ENCODE data around the gene NEB. TPM values are rescaled to one million over a fixed set of nuclear protein-coding genes. Genes with fewer than 3 reads are reported as not detected.

NEB gene, protein sequence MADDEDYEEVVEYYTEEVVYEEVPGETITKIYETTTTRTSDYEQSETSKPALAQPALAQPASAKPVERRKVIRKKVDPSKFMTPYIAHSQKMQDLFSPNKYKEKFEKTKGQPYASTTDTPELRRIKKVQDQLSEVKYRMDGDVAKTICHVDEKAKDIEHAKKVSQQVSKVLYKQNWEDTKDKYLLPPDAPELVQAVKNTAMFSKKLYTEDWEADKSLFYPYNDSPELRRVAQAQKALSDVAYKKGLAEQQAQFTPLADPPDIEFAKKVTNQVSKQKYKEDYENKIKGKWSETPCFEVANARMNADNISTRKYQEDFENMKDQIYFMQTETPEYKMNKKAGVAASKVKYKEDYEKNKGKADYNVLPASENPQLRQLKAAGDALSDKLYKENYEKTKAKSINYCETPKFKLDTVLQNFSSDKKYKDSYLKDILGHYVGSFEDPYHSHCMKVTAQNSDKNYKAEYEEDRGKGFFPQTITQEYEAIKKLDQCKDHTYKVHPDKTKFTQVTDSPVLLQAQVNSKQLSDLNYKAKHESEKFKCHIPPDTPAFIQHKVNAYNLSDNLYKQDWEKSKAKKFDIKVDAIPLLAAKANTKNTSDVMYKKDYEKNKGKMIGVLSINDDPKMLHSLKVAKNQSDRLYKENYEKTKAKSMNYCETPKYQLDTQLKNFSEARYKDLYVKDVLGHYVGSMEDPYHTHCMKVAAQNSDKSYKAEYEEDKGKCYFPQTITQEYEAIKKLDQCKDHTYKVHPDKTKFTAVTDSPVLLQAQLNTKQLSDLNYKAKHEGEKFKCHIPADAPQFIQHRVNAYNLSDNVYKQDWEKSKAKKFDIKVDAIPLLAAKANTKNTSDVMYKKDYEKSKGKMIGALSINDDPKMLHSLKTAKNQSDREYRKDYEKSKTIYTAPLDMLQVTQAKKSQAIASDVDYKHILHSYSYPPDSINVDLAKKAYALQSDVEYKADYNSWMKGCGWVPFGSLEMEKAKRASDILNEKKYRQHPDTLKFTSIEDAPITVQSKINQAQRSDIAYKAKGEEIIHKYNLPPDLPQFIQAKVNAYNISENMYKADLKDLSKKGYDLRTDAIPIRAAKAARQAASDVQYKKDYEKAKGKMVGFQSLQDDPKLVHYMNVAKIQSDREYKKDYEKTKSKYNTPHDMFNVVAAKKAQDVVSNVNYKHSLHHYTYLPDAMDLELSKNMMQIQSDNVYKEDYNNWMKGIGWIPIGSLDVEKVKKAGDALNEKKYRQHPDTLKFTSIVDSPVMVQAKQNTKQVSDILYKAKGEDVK (N-terminal part only)
- 1 to 10 TPM; 1.1 to 1.2 TPM for total RNA-seq

DNA sequence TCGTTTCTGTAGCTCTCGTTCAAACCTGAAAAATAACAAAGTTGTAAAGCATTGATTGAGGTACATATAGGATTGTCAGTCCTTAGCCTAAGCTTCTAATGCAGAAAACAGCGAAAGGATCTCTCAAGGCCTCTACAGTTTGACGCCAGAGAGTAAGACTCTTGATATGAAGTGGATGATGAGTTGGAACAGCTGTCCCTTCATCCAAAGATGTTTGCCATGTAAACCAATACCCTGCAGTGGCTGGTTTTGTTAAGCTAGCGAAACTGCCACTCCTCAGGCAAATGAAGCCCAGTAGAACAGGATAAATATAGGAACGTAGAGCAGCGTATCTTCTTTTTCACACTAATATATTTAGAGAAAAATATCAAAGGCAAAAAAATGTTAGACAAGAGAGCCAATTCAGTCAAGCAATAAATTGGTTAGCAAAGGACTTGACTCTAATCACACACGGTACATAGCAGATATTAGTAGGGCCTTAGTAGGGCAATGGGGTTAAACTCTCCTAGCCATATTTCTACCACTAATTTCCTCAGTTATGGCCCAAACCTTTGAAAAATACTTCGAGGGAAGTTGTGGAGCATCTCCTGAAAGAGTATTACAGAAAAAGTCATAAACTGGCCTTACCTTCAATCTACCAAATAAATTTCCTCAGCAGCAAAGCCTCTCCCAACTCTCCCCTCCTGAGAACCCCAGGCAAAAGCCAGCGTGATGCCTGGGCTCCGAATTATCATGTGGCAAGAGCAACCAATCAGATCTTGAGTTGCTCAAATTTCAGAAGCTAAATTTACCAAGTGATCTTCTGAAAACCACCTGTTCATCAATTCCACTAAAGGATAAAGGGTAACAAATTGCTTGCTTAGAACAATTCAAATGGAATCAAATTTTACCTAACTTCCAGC, at the start of gene NEB:
TSS of gene NEB (minus strand) at position 706 of the 902 bp plus-strand sequence. CDS start 1,320 bp downstream, outside the sequence.
- no peak within 1 kb of the TSS for H3K27ac Mint-ChIP-seq
- H3K4me1 Mint-ChIP-seq (ENCODE audit: low read depth), result peaks cover 5% of the 10 kb centered on the region
- H3K4me3 Mint-ChIP-seq, result no peak within 1 kb of the TSS
- no peak for DNase-seq
- H3K36me3 Mint-ChIP-seq (ENCODE audit: insufficient read depth in 2 of 2), result peaks cover 0 to 1% of the 10 kb centered on the region in 2 donors
- no peaks in the 10 kb centered on the region for H3K27me3 Mint-ChIP-seq (ENCODE audit: low read depth)
- ATAC-seq (replicated peaks in 1 of 2), result no peak
- H3K9me3 Mint-ChIP-seq, result no peaks in the 10 kb centered on the region

DNA sequence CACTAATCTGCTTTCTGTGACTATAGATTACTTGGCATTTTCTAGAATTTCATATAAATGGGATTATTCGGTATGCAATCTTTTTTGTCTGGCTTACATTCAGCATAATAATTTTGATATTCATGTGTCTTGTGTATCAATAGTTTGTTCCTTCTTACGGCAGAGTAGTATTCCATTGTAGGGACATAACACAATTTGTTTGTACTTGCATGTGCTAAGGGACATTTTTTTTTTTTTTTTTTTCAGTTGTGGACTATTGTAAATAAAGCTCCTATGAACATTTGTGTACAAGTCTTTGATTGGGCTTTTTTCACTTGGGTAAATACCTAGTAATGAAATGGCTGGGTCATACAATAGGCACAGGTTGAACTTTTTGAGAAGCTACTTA, 48.9 kb upstream of the NEB start:
- H3K27ac Mint-ChIP-seq, result no peak overlapping the region
- DNase-seq (no peak), ATAC-seq (replicated peaks in 1 of 2) (no peak)
- H3K9me3 Mint-ChIP-seq, result peaks cover 2% of the 10 kb centered on the region in 2 donors
- H3K36me3 Mint-ChIP-seq (ENCODE audit: insufficient read depth in 2 of 2), result peaks cover 4 to 21% of the 10 kb centered on the region in 2 donors
- H3K4me1 Mint-ChIP-seq (ENCODE audit: low read depth), result peaks cover 7% of the 10 kb centered on the region
- no peaks in the 10 kb centered on the region for H3K27me3 Mint-ChIP-seq (ENCODE audit: low read depth)
- no peak overlapping the region for H3K4me3 Mint-ChIP-seq

DNA sequence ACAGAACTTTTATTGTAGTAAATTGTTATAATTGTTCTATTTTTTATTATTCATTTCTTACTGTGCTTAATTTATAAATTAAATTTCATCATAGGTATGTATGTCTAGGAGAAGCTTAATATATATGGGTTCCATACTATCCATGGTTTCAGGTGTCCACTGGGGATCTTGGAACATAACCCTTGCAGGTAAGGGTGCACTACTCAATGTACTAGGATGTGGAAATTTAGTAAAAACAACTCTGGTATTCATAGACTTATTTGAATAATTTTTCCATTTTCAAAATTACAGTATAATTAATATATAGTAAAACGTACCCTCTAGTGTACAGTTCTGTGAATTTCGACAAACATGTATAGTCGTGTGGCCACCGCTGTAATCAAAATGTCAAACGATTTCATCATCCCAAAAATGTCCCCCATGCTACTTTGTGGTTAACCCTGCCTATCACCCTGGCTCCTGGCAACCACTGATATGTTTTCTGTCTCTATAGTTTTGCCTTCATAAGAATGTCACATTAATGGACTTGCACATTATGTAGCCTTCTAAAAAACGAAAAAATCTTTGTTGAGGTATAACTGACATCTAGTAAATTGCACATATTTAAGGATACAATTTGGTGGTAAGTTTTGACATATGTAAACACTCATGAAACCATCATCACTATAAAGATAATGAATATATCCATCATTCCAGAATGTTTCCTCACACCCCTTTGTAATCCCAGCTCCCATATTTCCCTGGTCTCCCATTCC, 48.3 kb upstream of the NEB start:
- H3K9me3 Mint-ChIP-seq, result peaks cover 2% of the 10 kb centered on the region in 2 donors
- ATAC-seq (replicated peaks in 1 of 2) (no peak), DNase-seq (no peak)
- no peaks in the 10 kb centered on the region for H3K27me3 Mint-ChIP-seq (ENCODE audit: low read depth)
- peaks cover 4 to 24% of the 10 kb centered on the region in 2 donors for H3K36me3 Mint-ChIP-seq (ENCODE audit: insufficient read depth in 2 of 2)
- no peak overlapping the region for H3K27ac Mint-ChIP-seq
- H3K4me3 Mint-ChIP-seq, result no peak overlapping the region
- peaks cover 7% of the 10 kb centered on the region for H3K4me1 Mint-ChIP-seq (ENCODE audit: low read depth)

DNA sequence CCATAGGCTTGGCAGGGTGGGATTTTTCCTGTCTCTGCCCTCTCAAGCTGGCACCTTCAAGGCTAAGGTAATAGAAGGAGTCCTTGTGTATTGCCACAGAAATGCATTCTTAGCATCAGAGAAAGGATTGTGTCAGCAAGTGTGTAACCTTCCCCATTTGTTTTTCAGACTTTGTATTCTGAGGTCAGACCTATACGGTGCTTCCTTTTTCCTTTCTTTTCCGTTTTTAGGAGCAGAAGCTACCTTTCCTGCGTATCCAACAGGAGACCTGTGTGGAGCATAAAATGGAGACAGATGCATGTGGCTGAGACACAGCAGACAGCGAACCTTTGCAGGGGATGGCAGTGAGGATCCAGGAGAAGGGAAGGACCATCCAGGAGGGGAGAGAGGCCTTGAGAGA, 47.4 kb upstream of the NEB start:
- ATAC-seq (replicated peaks in 1 of 2) (no peak), DNase-seq (no peak)
- Mint-ChIP-seq H3K9me3 (peaks cover 2% of the 10 kb centered on the region in 2 donors), H3K4me3 (no peak overlapping the region), H3K27me3 (ENCODE audit: low read depth) (no peaks in the 10 kb centered on the region), H3K27ac (no peak overlapping the region), H3K36me3 (ENCODE audit: insufficient read depth in 2 of 2) (peaks cover 4 to 27% of the 10 kb centered on the region in 2 donors), H3K4me1 (ENCODE audit: low read depth) (peaks cover 7% of the 10 kb centered on the region)

DNA sequence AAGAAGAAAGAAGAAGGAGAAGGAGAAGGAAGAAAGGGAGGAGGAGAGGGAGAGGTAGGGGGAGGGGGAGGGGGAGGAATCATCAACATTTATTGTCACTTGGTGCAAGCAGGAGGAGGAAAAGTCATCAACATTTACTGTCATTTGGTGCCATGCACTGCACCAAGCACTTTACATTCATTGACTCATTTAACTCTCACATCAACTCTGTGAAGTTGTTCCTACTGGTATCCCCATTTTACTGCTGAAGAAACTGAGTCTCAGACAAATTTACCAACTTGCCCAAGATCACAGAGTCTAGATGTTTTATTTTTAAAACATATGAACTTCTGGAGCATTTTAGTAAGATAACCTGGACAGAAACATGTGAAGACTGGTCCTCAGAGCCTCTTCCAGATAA, 46.7 kb upstream of the NEB start:
- no peak overlapping the region for H3K27ac Mint-ChIP-seq

DNA sequence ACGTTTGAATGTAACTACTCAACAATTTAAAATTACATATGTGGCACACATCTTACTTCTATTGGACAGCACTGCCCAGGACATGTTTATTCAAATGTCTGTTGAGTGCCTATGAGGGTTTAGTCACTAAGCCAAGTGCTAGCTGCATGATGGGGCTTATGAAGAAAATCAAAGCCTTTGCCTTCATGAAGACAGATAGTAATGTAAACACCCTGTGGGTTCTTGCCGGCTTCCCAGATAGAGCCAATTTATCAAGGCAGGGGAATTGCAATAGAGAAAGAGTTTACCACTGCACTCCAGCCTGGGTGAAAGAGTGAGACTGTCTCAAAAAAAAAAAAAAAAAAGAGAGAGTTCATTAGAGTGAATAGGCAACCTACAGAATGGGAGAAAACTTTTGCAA, 43.7 kb upstream of the NEB start:
- no peak for DNase-seq
- Mint-ChIP-seq H3K9me3 (peaks cover 2% of the 10 kb centered on the region in 2 donors), H3K4me3 (no peak overlapping the region), H3K27ac (no peak overlapping the region), H3K4me1 (ENCODE audit: low read depth) (peaks cover 12% of the 10 kb centered on the region), H3K36me3 (ENCODE audit: insufficient read depth in 2 of 2) (peaks cover 4 to 22% of the 10 kb centered on the region in 2 donors), H3K27me3 (ENCODE audit: low read depth) (no peaks in the 10 kb centered on the region)
- ATAC-seq (replicated peaks in 1 of 2), result no peak

More for the DNA sequence above, 46.7 kb upstream of the NEB start:
- Mint-ChIP-seq H3K27me3 (ENCODE audit: low read depth) (no peaks in the 10 kb centered on the region), H3K4me3 (no peak overlapping the region), H3K9me3 (peaks cover 2% of the 10 kb centered on the region in 2 donors), H3K4me1 (ENCODE audit: low read depth) (peaks cover 7% of the 10 kb centered on the region), H3K36me3 (ENCODE audit: insufficient read depth in 2 of 2) (peaks cover 4 to 27% of the 10 kb centered on the region in 2 donors)
- no peak for DNase-seq
- no peak for ATAC-seq (replicated peaks in 1 of 2)

DNA sequence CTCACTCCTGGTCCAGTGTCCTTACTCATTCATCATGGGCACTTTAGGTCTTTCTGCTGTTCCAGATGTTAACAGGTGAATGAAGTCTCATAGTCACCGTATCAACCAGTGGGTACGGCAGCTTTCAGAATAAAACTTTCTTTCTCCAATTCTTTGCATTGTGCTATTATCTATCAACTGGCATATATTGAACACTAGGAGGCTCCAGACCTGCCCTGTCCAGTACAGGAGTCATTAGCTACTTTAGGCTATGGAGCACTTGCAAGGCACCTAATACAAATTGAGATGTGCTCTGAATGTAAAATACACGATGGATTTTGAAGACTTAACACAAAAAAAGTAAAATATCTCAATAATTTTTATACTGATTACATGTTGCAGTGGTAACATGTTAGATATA, 43.2 kb upstream of the NEB start:
- Mint-ChIP-seq H3K4me1 (ENCODE audit: low read depth) (peaks cover 7% of the 10 kb centered on the region), H3K36me3 (ENCODE audit: insufficient read depth in 2 of 2) (peaks cover 4 to 22% of the 10 kb centered on the region in 2 donors), H3K4me3 (no peak overlapping the region), H3K27ac (no peak overlapping the region), H3K9me3 (peaks cover 2% of the 10 kb centered on the region in 2 donors), H3K27me3 (ENCODE audit: low read depth) (no peaks in the 10 kb centered on the region)
- DNase-seq (no peak), ATAC-seq (replicated peaks in 1 of 2) (no peak)

DNA sequence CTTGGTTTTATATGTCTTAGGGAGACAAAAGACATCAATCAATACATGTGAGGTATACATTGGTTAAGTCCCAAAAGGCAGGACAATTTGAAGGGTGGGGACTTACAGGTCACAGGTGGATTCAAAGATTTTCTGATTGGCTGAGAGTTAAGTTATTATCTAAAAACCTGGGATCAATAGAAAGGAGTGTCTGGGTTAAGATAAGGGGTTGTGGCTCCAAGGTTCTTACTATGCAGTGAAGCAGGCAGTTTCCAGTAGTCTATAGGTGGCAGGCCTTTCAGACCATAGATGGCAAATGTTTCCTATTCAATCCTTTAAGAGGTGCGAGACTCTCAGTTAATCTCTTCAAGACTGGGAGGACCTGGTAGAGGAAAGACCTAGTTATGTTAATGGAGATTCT, 42.1 kb upstream of the NEB start:
- Mint-ChIP-seq H3K4me3 (no peak overlapping the region), H3K27me3 (ENCODE audit: low read depth) (no peaks in the 10 kb centered on the region), H3K4me1 (ENCODE audit: low read depth) (peaks cover 7% of the 10 kb centered on the region), H3K36me3 (ENCODE audit: insufficient read depth in 2 of 2) (peaks cover 4 to 20% of the 10 kb centered on the region in 2 donors), H3K9me3 (peaks cover 2% of the 10 kb centered on the region in 2 donors), H3K27ac (no peak overlapping the region)
- DNase-seq (no peak), ATAC-seq (replicated peaks in 1 of 2) (no peak)

DNA sequence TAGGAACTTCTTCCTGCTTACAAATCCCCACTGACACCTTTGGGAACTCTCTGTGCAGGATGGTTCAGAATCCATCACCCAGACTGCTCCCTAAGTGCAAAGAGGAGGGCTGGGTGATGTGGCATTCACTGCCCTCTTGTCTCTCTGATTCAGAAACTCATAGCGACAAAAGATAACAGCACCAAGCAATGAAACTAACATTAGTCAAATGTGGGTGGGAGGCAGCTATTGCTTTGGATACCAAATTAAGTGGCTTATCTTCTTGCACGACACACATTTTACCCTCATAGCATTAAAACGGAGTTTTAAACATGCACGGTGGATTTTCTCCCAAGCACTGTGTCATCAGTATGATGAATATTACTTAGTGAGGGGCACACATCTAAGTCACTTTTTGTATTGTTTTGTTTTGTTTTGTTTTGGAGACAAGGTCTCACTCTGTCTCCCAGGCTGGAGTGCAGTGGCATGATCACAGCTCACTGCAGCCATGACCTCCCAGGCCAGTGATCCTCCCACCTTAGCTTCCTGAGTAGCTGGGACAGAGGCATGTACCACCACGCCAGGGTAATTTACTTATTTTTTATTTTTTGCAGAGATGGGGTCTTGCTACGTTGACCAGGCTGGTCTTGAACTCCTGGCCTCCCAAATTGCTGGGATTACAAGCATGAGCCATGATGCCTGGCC, 40.9 kb upstream of the NEB start:
- Mint-ChIP-seq H3K36me3 (ENCODE audit: insufficient read depth in 2 of 2) (peaks cover 4 to 16% of the 10 kb centered on the region in 2 donors), H3K27me3 (ENCODE audit: low read depth) (no peaks in the 10 kb centered on the region), H3K27ac (no peak overlapping the region)

DNA sequence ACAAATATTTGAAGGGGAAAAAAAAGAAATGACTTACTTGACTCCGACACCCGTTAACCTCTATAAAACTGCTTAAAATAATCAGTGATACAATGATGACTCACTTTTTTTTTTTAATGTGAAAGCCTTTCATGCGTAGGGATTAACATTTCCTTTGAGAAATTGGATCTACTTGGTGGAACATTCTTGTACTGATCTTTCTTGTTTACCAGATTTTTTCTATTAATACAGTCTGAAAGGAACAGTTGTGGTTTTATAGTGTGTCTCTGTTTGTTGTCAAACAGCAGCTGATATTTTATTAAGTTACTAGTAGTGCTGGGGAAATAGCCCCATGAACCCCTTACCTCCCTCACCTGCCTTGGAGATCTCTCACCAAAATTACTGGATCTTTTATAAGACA, 40.2 kb upstream of the NEB start:
- peaks cover 1 to 4% of the 10 kb centered on the region in 2 donors for H3K9me3 Mint-ChIP-seq
- H3K4me1 Mint-ChIP-seq (ENCODE audit: low read depth), result peaks cover 7% of the 10 kb centered on the region
- DNase-seq (no peak), ATAC-seq (replicated peaks in 1 of 2) (no peak)
- H3K36me3 Mint-ChIP-seq (ENCODE audit: insufficient read depth in 2 of 2), result peaks cover 3 to 16% of the 10 kb centered on the region in 2 donors
- H3K27me3 Mint-ChIP-seq (ENCODE audit: low read depth), result no peaks in the 10 kb centered on the region
- no peak overlapping the region for H3K4me3 Mint-ChIP-seq
- no peak overlapping the region for H3K27ac Mint-ChIP-seq

More for the DNA sequence above, 40.9 kb upstream of the NEB start:
- DNase-seq (no peak), ATAC-seq (replicated peaks in 1 of 2) (no peak)
- Mint-ChIP-seq H3K4me3 (no peak overlapping the region), H3K4me1 (ENCODE audit: low read depth) (peaks cover 7% of the 10 kb centered on the region), H3K9me3 (peaks cover 2% of the 10 kb centered on the region in 2 donors)
